HepG2 (cell line): Measurements from ENCODE around the gene FNDC3B.

ENCODE experiments used
- CTCF ChIP-seq: sonication (generic); formaldehyde crosslinking; IDR thresholded peaks from 2 replicates; pipeline ENCODE4 v1.5.0; 2020; ENCODE audit warnings: mild to moderate bottlenecking, missing genetic modification reagents, moderate library complexity
- POLR2A ChIP-seq, 2 experiments: IDR thresholded peaks; 2 replicates each; pipeline ENCODE4 v1.6.1; 2011; ENCODE audit warnings: low read depth in 2 of 2, low read length in 2 of 2, mild to moderate bottlenecking in 1 of 2, moderate library complexity in 1 of 2; ENCODE audit not compliant: insufficient read depth in 1 of 2
- PRDM4 ChIP-seq: sonication (generic); formaldehyde crosslinking; IDR thresholded peaks from 2 replicates; pipeline ENCODE4 v1.9.0; 2021; ENCODE audit warnings: missing genetic modification reagents, borderline replicate concordance
- SMAD3 ChIP-seq: sonication (generic); formaldehyde crosslinking; IDR thresholded peaks from 2 replicates; pipeline ENCODE4 v1.4.0; 2020; ENCODE audit warnings: missing genetic modification reagents

- TF ChIP-seq CTCF: no peak
- TF ChIP-seq POLR2A (IDR thresholded peaks at IDR 0.05; ENCODE audit: insufficient read depth in 1 of 2, low read depth in 2 of 2, low read length in 2 of 2): 0 out of 4 replicates have a peak, but pooled peaks of 1 of the 2 experiments have one; percentile 5
- TF ChIP-seq PRDM4 (CRISPR knock-in tag): no peak
- TF ChIP-seq SMAD3: no peak
These were observed 363.7 kb downstream of the FNDC3B start for GRCh38 chr3:172402892-172403643.
